ENCODE results near the gene RNF220.
"Not testable (repeated sequence)": the region's sequence is repeated elsewhere in the genome, so short reads cannot be mapped to it uniquely, and the experiment has no call there.

Gene RNF220

GRCh38 chr1:44549510-44549909 lies 144.5 kb downstream of the RNF220 start:
- no peak for ATAC-seq
- DNase-seq, result no peak

GRCh38 chr1:44553127-44553758 lies 148.2 kb downstream of the RNF220 start:
- ATAC-seq, result no peak
- no peak for DNase-seq

- ATAC-seq, result no peak
- DNase-seq, result no peak
Observed at GRCh38 chr1:44553771-44554170, 148.7 kb downstream of the RNF220 start.

- DNase-seq (no peak), ATAC-seq (no peak)
Observed at GRCh38 chr1:44554706-44555105, 149.7 kb downstream of the RNF220 start.

- no peak for DNase-seq
Observed at GRCh38 chr1:44557778-44558177, 152.7 kb downstream of the RNF220 start.

GRCh38 chr1:44558883-44559282 lies 153.8 kb downstream of the RNF220 start:
- no peak for DNase-seq
- no peak for ATAC-seq

More at GRCh38 chr1:44557778-44558177, 152.7 kb downstream of the RNF220 start:
- no peak for ATAC-seq

- ATAC-seq, result no peak
- no peak for DNase-seq
Observed at GRCh38 chr1:44559330-44559729, 154.3 kb downstream of the RNF220 start.

GRCh38 chr1:44559913-44560312 lies 154.9 kb downstream of the RNF220 start:
- DNase-seq (no peak), ATAC-seq (no peak)

- DNase-seq, ATAC-seq: not testable (repeated sequence)
Observed at GRCh38 chr1:44560696-44561095, 155.6 kb downstream of the RNF220 start.

GRCh38 chr1:44565259-44565750 lies 160.2 kb downstream of the RNF220 start:
- no peak for ATAC-seq
- no peak for DNase-seq

GRCh38 chr1:44565833-44566232 lies 160.8 kb downstream of the RNF220 start:
- DNase-seq (no peak), ATAC-seq (no peak)

GRCh38 chr1:44566281-44567046 lies 161.4 kb downstream of the RNF220 start:
- DNase-seq (no peak), ATAC-seq (no peak)

- DNase-seq (no peak), ATAC-seq (no peak)
Observed at GRCh38 chr1:44568128-44568900, 163.3 kb downstream of the RNF220 start.

- DNase-seq, result no peak
- ATAC-seq, result no peak
Observed at GRCh38 chr1:44569491-44569890, 164.4 kb downstream of the RNF220 start.

- DNase-seq, result no peak
- ATAC-seq, result peak; percentile 40
Observed at GRCh38 chr1:44571712-44572571, 166.9 kb downstream of the RNF220 start.

- ATAC-seq (no peak), DNase-seq (no peak)
Observed at GRCh38 chr1:44572572-44572879, 167.5 kb downstream of the RNF220 start.

- DNase-seq (no peak), ATAC-seq (no peak)
Observed at GRCh38 chr1:44575396-44575795, 170.3 kb downstream of the RNF220 start.

GRCh38 chr1:44576456-44577150 lies 171.5 kb downstream of the RNF220 start:
- no peak for ATAC-seq
- DNase-seq, result no peak

GRCh38 chr1:44581205-44581604 lies 176.2 kb downstream of the RNF220 start:
- ATAC-seq, result no peak
- DNase-seq, result no peak

GRCh38 chr1:44584167-44584566 lies 179.1 kb downstream of the RNF220 start:
- no peak for DNase-seq
- ATAC-seq, result no peak

GRCh38 chr1:44585315-44585920 lies 180.4 kb downstream of the RNF220 start:
- no peak for ATAC-seq
- DNase-seq, result no peak

Data from stimulated activated naive CD8-positive, alpha-beta T cell treated with anti-CD3 and anti-CD28 coated beads, Interleukin-15, Interleukin-2, amounts not matched to agents 100 U/mL and 50 U/mL, for 24 hours (primary cell).